H9 (cell line): Measurements from ENCODE around the gene ZNF804A. TPM values are rescaled to one million over a fixed set of nuclear protein-coding genes. Genes with fewer than 3 reads are reported as not detected.

Experiments used
- DNase-seq: peaks from one replicate; pipeline ENCODE4 v3.0.0-alpha.2; 2017
- H2AFZ ChIP-seq: one replicate; pipeline ENCODE4 v1.6.1; 2013; ENCODE audit warnings: mild to moderate bottlenecking, low read length, control low read depth, moderate library complexity
- H2AK5ac ChIP-seq: 2 replicates; pipeline ENCODE4 v1.6.1; 2013; ENCODE audit warnings: low read length, control low read depth, mixed read lengths; ENCODE audit not compliant: insufficient read length
- H2BK120ac ChIP-seq: one replicate; pipeline ENCODE4 v1.6.1; 2013; ENCODE audit warnings: low read depth, mild to moderate bottlenecking, low read length, control low read depth, inconsistent platforms; ENCODE audit not compliant: poor library complexity, severe bottlenecking
- H2BK12ac ChIP-seq: 2 replicates; pipeline ENCODE4 v1.6.1; 2013; ENCODE audit warnings: low read length, control low read depth, mixed read lengths, low read depth; ENCODE audit not compliant: insufficient read length
- H2BK15ac ChIP-seq: 2 replicates; pipeline ENCODE4 v1.6.1; 2013; ENCODE audit warnings: low read depth, low read length, control low read depth
- H2BK20ac ChIP-seq: one replicate; pipeline ENCODE4 v1.6.1; 2013; ENCODE audit warnings: low read depth, mild to moderate bottlenecking, low read length, control low read depth, inconsistent platforms; ENCODE audit not compliant: poor library complexity, severe bottlenecking
- H2BK5ac ChIP-seq: 2 replicates; pipeline ENCODE4 v1.6.1; 2013; ENCODE audit warnings: low read length, control low read depth, mixed read lengths; ENCODE audit not compliant: insufficient read length
- H3K14ac ChIP-seq: 2 replicates; pipeline ENCODE4 v1.6.1; 2013; ENCODE audit warnings: low read length, control low read depth; ENCODE audit not compliant: insufficient read depth
- H3K18ac ChIP-seq: 2 replicates; pipeline ENCODE4 v1.6.1; 2013; ENCODE audit warnings: low read depth, mild to moderate bottlenecking, mixed read lengths, low read length, control low read depth; ENCODE audit not compliant: insufficient read length
- H3K23ac ChIP-seq: 2 replicates; pipeline ENCODE4 v1.6.1; 2013; ENCODE audit warnings: low read length, control low read depth, mixed read lengths, low read depth; ENCODE audit not compliant: insufficient read length
- H3K23me2 ChIP-seq: 2 replicates; pipeline ENCODE4 v1.6.1; 2013; ENCODE audit warnings: low read depth, mild to moderate bottlenecking, mixed read lengths, low read length, control low read depth; ENCODE audit not compliant: insufficient read length, poor library complexity, severe bottlenecking
- H3K27ac ChIP-seq: 2 replicates; pipeline ENCODE4 v1.5.1; 2013; ENCODE audit warnings: low read length, control low read depth, mixed read lengths, low read depth; ENCODE audit not compliant: insufficient read length
- H3K27me3 ChIP-seq: 2 replicates; pipeline ENCODE4 v1.6.1; 2013; ENCODE audit warnings: low read length, control low read depth, inconsistent platforms; ENCODE audit not compliant: insufficient read depth
- H3K4ac ChIP-seq: 2 replicates; pipeline ENCODE4 v1.6.1; 2013; ENCODE audit warnings: low read depth, mild to moderate bottlenecking, control low read depth, inconsistent platforms, low read length, moderate library complexity
- H3K4me1 ChIP-seq: 2 replicates; pipeline ENCODE4 v1.6.1; 2013; ENCODE audit warnings: low read length, control low read depth, inconsistent platforms; ENCODE audit not compliant: insufficient read depth
- H3K4me2 ChIP-seq: 2 replicates; pipeline ENCODE4 v1.6.1; 2013; ENCODE audit warnings: low read length, control low read depth, mixed read lengths; ENCODE audit not compliant: insufficient read length, insufficient read depth
- H3K56ac ChIP-seq: 2 replicates; pipeline ENCODE4 v1.6.1; 2013; ENCODE audit warnings: low read depth, mild to moderate bottlenecking, mixed read lengths, low read length, control low read depth; ENCODE audit not compliant: insufficient read length
- H3K79me1 ChIP-seq: 2 replicates; pipeline ENCODE4 v1.6.1; 2013; ENCODE audit warnings: low read depth, mild to moderate bottlenecking, moderate library complexity, low read length, control low read depth, inconsistent platforms; ENCODE audit not compliant: insufficient read depth, poor library complexity, severe bottlenecking
- H3K79me2 ChIP-seq: 2 replicates; pipeline ENCODE4 v1.6.1; 2013; ENCODE audit warnings: low read length, control low read depth, inconsistent platforms; ENCODE audit not compliant: insufficient read depth
- H3K9ac ChIP-seq: 2 replicates; pipeline ENCODE4 v1.6.1; 2013; ENCODE audit warnings: low read length, control low read depth, mixed read lengths; ENCODE audit not compliant: insufficient read length; ENCODE audit errors: extremely low read depth
- H3K9me3 ChIP-seq: one replicate; pipeline ENCODE4 v1.6.1; 2013; ENCODE audit warnings: low read depth, low read length, inconsistent platforms; ENCODE audit not compliant: control insufficient read depth
- H3T11ph ChIP-seq: one replicate; pipeline ENCODE4 v1.6.1; 2013; ENCODE audit warnings: mild to moderate bottlenecking, low read length, control low read depth, inconsistent platforms
- H4K20me1 ChIP-seq: one replicate; pipeline ENCODE4 v1.6.1; 2013; ENCODE audit not compliant: control insufficient read depth, insufficient read length, insufficient read depth
- H4K5ac ChIP-seq: 2 replicates; pipeline ENCODE4 v1.6.1; 2013; ENCODE audit warnings: low read depth, mild to moderate bottlenecking, mixed read lengths, low read length, control low read depth; ENCODE audit not compliant: insufficient read length
- H4K8ac ChIP-seq: replicated peaks from 2 replicates; pipeline ENCODE4 v1.6.1; 2013; ENCODE audit warnings: low read length, control low read depth, mixed read lengths, low read depth; ENCODE audit not compliant: insufficient read length
- H4K91ac ChIP-seq: 2 replicates; pipeline ENCODE4 v1.6.1; 2013; ENCODE audit warnings: low read depth, mild to moderate bottlenecking, moderate library complexity, mixed read lengths, low read length, control low read depth; ENCODE audit not compliant: insufficient read length
- H3K27ac Mint-ChIP-seq, 3 experiments: 2 replicates in 2 of 3; 3 replicates in 1 of 3; pipeline ENCODE4 v1.8.0; 2020 to 2021; ENCODE audit warnings: mixed read lengths in 3 of 3, mild to moderate bottlenecking in 1 of 3, moderate library complexity in 1 of 3
- H3K27me3 Mint-ChIP-seq: 2 replicates; pipeline ENCODE4 v1.8.0; 2021; ENCODE audit warnings: low read depth, mild to moderate bottlenecking, moderate library complexity, mixed read lengths
- H3K36me3 Mint-ChIP-seq, 3 experiments: 2 replicates in 2 of 3; 3 replicates in 1 of 3; pipeline ENCODE4 v1.8.0; 2020 to 2021; ENCODE audit warnings: low read depth in 3 of 3, mixed read lengths in 3 of 3; ENCODE audit not compliant: insufficient read depth in 1 of 3
- H3K4me1 Mint-ChIP-seq, 2 experiments: 2 replicates each; pipeline ENCODE4 v1.8.0; 2020; ENCODE audit warnings: mixed read lengths in 2 of 2
- H3K4me3 Mint-ChIP-seq, 2 experiments: 2 replicates in 1 of 2; 3 replicates in 1 of 2; pipeline ENCODE4 v1.8.0; 2020 to 2021; ENCODE audit warnings: mild to moderate bottlenecking in 2 of 2, mixed read lengths in 2 of 2, moderate library complexity in 1 of 2
- H3K9me3 Mint-ChIP-seq, 2 experiments: 2 replicates in 1 of 2; 3 replicates in 1 of 2; pipeline ENCODE4 v1.8.0; 2020; ENCODE audit warnings: mild to moderate bottlenecking in 2 of 2, mixed read lengths in 2 of 2, moderate library complexity in 1 of 2
- CTCF ChIP-seq: fragments of 200-600 bp; sonication (generic); conservative IDR thresholded peaks from 3 replicates; pipeline ENCODE4 v1.8.0; 2021; ENCODE audit warnings: antibody characterized with exemption, mild to moderate bottlenecking
- WGBS: extraction: QIAGEN DNeasy Blood & Tissue Kit; methylation state at CpG from one replicate; pipeline ENCODE4 v1.1.7; 2013; ENCODE audit warnings: missing lambda C conversion rate, low lambda C conversion rate, mixed read lengths; ENCODE audit not compliant: insufficient read length; ENCODE audit errors: extremely low coverage; 5-methylcytosine and 5-hydroxymethylcytosine counted together
- total RNA-seq: library from RNA; stranded (reverse); gene quantifications from 2 replicates; pipeline ENCODE4 v1.2.1, GENCODE V29; 2021

ZNF804A gene
- total RNA-seq, 1 experiment from 2014 or later = not detected

DNA sequence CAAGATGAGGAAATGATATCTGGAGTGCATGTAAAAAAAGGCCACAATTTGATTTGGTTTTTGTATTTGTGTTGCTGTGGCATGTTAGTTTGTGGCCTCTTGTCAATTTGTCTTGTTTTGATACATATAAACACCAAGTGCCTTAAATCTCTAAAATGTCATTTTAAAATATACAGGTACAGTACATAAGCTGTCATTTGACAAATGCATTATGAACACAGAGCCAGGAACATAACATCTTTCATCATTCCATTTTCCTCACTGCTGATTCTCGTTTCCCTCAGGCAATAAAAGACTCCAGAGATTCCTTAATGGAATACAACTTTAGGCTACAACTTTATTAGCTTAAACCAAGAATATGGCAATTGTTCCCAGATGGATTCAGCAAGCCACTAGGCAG is 217.5 kb downstream of the ZNF804A start:
- Histone ChIP-seq H3K27ac (no peak overlapping the region), H3K9me3 (no peaks in the 10 kb centered on the region), H3K23ac (no peak overlapping the region), H3K4ac (no peak overlapping the region), H3K4me2 (no peak overlapping the region), H3K14ac (no peak overlapping the region), H4K20me1 (no peaks in the 10 kb centered on the region), H3K79me2 (no peaks in the 10 kb centered on the region), H2AK5ac (no peak overlapping the region), H3K79me1 (no peaks in the 10 kb centered on the region), H3K9ac (no peak overlapping the region), H2BK15ac (no peak overlapping the region), H4K91ac (no peak overlapping the region), H3K27me3 (no peaks in the 10 kb centered on the region), H2BK20ac (no peak overlapping the region), H4K8ac (no peak overlapping the region), H2BK5ac (no peak overlapping the region), H3K18ac (no peak overlapping the region), H4K5ac (no peak overlapping the region), H3K4me1 (no peaks in the 10 kb centered on the region), H2AFZ (no peak overlapping the region), H3K56ac (no peak overlapping the region), H2BK12ac (no peak overlapping the region), H3T11ph (no peak overlapping the region), H3K23me2 (no peaks in the 10 kb centered on the region), H2BK120ac (no peak overlapping the region)
- H3K4me3 Mint-ChIP-seq = no peak overlapping the region
- TF ChIP-seq CTCF = no peak
- no peaks in the 10 kb centered on the region for H3K9me3 Mint-ChIP-seq
- H3K4me1 Mint-ChIP-seq = peaks cover 0 to 6% of the 10 kb centered on the region in 2 experiments; a peak in 3 of 4 replicates
- no peaks in the 10 kb centered on the region for H3K27me3 Mint-ChIP-seq
- no peaks in the 10 kb centered on the region for H3K36me3 Mint-ChIP-seq
- DNase-seq = no peak
- WGBS = no CpG with 5 or more reads among the region's 1 CpG
- H3K27ac Mint-ChIP-seq = no peak overlapping the region
